Measurements from ENCODE around the gene ARHGAP28. TPM values are rescaled to one million over a fixed set of nuclear protein-coding genes. Genes with fewer than 3 reads are reported as not detected.

Gene ARHGAP28
- total RNA-seq, 4 donors from 2014 or later: 3.6 to 7.8 (median 6.0) TPM

DNA sequence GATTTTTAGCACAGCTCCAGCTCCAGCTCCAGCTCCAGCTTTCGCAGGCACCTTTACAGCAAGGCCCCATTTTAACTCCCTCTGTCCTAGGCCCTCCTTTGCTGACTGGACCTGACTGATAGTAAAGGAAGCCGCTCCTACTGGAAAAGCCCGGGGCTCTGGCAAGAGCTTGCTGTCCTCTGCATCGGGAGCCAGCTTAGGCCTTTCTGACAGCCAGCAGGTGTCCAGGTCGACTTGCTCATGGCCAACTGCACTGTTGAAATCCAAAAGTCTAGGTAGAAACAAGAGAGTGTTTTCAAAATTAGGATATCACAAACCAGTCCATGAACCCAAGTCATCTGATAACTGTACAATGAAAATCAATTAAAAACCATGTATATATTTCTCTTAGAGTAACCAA lies 227.0 kb downstream of the ARHGAP28 start:
- DNase-seq (ENCODE audit: low spot score in 2 of 2): no peak
- Histone ChIP-seq H3K4me1 (no peaks in the 10 kb centered on the region), H3K27ac (no peak overlapping the region), H3K9me3 (no peaks in the 10 kb centered on the region), H3K36me3 (no peaks in the 10 kb centered on the region), H3K4me3 (no peak overlapping the region), H3K27me3 (no peaks in the 10 kb centered on the region)
- WGBS, 2 donors: 92 to 94% methylated on average over 5 of the region's 5 CpGs
- TF ChIP-seq EP300 (IDR thresholded peaks at IDR 0.05) (no peak), POLR2A (IDR thresholded peaks at IDR 0.05) (no peak)
- TF ChIP-seq, protein P1, sequence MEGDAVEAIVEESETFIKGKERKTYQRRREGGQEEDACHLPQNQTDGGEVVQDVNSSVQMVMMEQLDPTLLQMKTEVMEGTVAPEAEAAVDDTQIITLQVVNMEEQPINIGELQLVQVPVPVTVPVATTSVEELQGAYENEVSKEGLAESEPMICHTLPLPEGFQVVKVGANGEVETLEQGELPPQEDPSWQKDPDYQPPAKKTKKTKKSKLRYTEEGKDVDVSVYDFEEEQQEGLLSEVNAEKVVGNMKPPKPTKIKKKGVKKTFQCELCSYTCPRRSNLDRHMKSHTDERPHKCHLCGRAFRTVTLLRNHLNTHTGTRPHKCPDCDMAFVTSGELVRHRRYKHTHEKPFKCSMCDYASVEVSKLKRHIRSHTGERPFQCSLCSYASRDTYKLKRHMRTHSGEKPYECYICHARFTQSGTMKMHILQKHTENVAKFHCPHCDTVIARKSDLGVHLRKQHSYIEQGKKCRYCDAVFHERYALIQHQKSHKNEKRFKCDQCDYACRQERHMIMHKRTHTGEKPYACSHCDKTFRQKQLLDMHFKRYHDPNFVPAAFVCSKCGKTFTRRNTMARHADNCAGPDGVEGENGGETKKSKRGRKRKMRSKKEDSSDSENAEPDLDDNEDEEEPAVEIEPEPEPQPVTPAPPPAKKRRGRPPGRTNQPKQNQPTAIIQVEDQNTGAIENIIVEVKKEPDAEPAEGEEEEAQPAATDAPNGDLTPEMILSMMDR (IDR thresholded peaks at IDR 0.05): no peak

DNA sequence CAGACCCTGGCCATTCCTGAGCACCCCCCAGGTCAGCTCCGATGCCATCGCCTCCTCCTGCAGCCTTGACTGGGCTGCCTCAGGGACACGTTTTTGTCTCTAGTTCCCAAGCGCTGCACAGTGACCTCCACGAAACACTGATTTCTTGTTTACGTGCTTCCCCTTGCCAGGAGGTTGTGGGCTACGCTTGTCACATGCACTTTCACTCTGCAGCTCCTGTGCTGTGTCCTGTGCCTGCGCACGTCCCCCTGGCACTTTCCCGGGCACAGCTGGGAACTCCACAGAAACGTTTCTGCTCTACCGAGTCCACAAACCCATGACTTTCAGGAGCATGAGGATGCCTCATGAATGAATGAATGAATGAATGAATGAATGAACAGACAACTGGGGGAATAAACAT lies 227.5 kb downstream of the ARHGAP28 start:
- no peak overlapping the region for H3K4me3 ChIP-seq
- DNase-seq (ENCODE audit: low spot score in 2 of 2): no peak
- no peaks in the 10 kb centered on the region for H3K4me1 ChIP-seq
- H3K36me3 ChIP-seq: no peaks in the 10 kb centered on the region
- TF ChIP-seq POLR2A (IDR thresholded peaks at IDR 0.05): no peak
- no peak for TF ChIP-seq EP300 (IDR thresholded peaks at IDR 0.05)
- TF ChIP-seq, protein P1 (IDR thresholded peaks at IDR 0.05): no peak
- H3K9me3 ChIP-seq: no peaks in the 10 kb centered on the region
- H3K27me3 ChIP-seq: no peaks in the 10 kb centered on the region
- WGBS, 2 donors: 94% methylated on average over 12 of the region's 12 CpGs
- H3K27ac ChIP-seq: no peak overlapping the region

DNA sequence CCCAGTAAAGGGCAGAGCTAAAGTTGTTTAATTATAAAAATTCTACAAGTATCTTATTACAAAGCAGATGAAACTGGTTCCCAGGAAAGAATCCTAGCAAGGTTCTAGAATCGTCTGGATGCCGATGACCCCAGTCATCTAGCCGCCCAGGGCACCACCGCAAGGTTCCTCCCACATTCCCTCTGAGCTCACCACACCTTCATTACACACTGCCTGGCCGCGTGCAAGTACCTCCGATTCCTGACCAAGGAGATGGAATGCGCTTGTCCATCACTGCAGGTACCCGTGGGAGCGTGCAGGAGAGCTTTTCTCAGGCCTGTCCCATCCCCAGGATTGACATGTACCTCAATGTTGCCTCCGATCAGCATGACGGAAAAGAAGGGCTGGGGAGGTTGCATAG lies 229.6 kb downstream of the ARHGAP28 start:
- 94 to 95% methylated on average over 12 of the region's 12 CpGs for WGBS, 2 donors
- Histone ChIP-seq H3K27ac (no peak overlapping the region), H3K4me1 (no peaks in the 10 kb centered on the region), H3K4me3 (no peak overlapping the region), H3K9me3 (no peaks in the 10 kb centered on the region), H3K27me3 (no peaks in the 10 kb centered on the region), H3K36me3 (no peaks in the 10 kb centered on the region)
- DNase-seq (ENCODE audit: low spot score in 2 of 2): no peak
- TF ChIP-seq EP300 (IDR thresholded peaks at IDR 0.05) (no peak), POLR2A (IDR thresholded peaks at IDR 0.05) (no peak)
- TF ChIP-seq, protein P1 (IDR thresholded peaks at IDR 0.05): no peak

DNA sequence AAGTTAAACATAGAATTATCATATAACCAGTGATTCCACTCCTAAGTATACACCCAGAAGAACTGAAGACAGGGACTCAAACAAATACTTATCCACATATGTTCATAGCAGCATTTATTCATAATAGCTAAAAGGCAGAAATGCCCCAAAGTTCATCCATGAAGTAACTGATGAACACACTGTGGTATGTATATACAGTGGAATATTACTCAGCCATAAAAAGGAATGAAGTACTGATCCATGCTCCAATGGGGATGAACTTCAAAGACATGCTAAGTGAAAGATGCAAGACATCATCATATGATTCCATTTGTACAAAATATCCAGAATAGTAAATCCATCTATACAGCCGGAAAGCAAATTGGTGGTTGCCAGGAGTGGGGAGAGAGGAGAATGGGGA lies 230.6 kb downstream of the ARHGAP28 start:
- no peaks in the 10 kb centered on the region for H3K4me1 ChIP-seq
- WGBS, 2 donors: 98 to 100% methylated on average over 1 of the region's 1 CpG
- no peak overlapping the region for H3K4me3 ChIP-seq
- H3K36me3 ChIP-seq: no peaks in the 10 kb centered on the region
- no peak for DNase-seq (ENCODE audit: low spot score in 2 of 2)
- no peak overlapping the region for H3K27ac ChIP-seq
- H3K27me3 ChIP-seq: no peaks in the 10 kb centered on the region
- H3K9me3 ChIP-seq: no peaks in the 10 kb centered on the region
- TF ChIP-seq POLR2A (IDR thresholded peaks at IDR 0.05) (no peak), EP300 (IDR thresholded peaks at IDR 0.05) (no peak)
- TF ChIP-seq, protein P1 (IDR thresholded peaks at IDR 0.05): no peak

DNA sequence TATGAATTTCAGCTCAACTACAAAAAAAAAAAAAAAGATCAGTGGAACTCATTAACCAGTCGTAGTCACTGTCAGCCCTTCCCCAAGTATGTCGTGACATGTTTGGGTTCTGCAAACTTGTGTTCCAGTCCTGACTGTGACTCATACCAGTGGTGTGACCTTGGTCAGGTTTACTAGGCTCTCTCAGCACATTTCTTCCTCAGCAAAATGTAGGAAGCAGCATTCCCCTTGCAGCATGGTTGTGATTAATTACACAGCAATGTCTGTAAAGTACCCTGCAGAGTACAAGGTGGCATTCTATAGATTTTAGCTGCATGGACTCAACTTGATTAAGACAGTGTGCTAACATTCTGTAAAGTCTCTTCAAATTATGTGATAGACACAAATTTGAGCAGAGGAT lies 231.1 kb downstream of the ARHGAP28 start:
- TF ChIP-seq EP300 (IDR thresholded peaks at IDR 0.05): no peak
- TF ChIP-seq, protein P1 (IDR thresholded peaks at IDR 0.05): no peak
- TF ChIP-seq POLR2A (IDR thresholded peaks at IDR 0.05): no peak
- H3K4me3 ChIP-seq: no peak overlapping the region
- no peak for DNase-seq (ENCODE audit: low spot score in 2 of 2)
- 93 to 97% methylated on average over 2 of the region's 2 CpGs for WGBS, 2 donors
- H3K9me3 ChIP-seq: no peaks in the 10 kb centered on the region
- H3K4me1 ChIP-seq: no peaks in the 10 kb centered on the region
- H3K27ac ChIP-seq: no peak overlapping the region
- no peaks in the 10 kb centered on the region for H3K27me3 ChIP-seq
- H3K36me3 ChIP-seq: no peaks in the 10 kb centered on the region
